Neural crest cell (in vitro differentiated cells): ENCODE results near the gene ZNF408. TPM values are rescaled to one million over a fixed set of nuclear protein-coding genes. Genes with fewer than 3 reads are reported as not detected.

Experiments
- DNase-seq: peaks from one replicate; pipeline ENCODE4 v3.0.0; 2021; ENCODE audit warnings: low read depth, mixed read lengths, low spot score
- H3K27ac Mint-ChIP-seq: one replicate; pipeline ENCODE4 v1.8.0; 2021; ENCODE audit warnings: mild to moderate bottlenecking, mixed read lengths; ENCODE audit not compliant: unreplicated experiment
- H3K27me3 Mint-ChIP-seq: 2 replicates; pipeline ENCODE4 v1.8.0; 2021; ENCODE audit warnings: low read depth, mild to moderate bottlenecking, mixed read lengths
- H3K36me3 Mint-ChIP-seq: 2 replicates; pipeline ENCODE4 v1.8.0; 2021; ENCODE audit warnings: low read depth, mild to moderate bottlenecking, mixed read lengths
- H3K4me1 Mint-ChIP-seq: 2 replicates; pipeline ENCODE4 v1.8.0; 2021; ENCODE audit warnings: mixed read lengths
- H3K4me3 Mint-ChIP-seq: one replicate; pipeline ENCODE4 v1.8.0; 2021; ENCODE audit warnings: mild to moderate bottlenecking, mixed read lengths
- H3K9me3 Mint-ChIP-seq: 2 replicates; pipeline ENCODE4 v1.8.0; 2021; ENCODE audit warnings: mixed read lengths
- CTCF ChIP-seq: fragments of 200-600 bp; sonication (generic); conservative IDR thresholded peaks from 2 replicates; pipeline ENCODE4 v1.5.0; 2021; ENCODE audit warnings: antibody characterized with exemption, mild to moderate bottlenecking
- total RNA-seq: library from RNA; stranded (reverse); gene quantifications from 2 replicates; pipeline ENCODE4 v1.2.1, GENCODE V29; 2021

The ZNF408 gene
- total RNA-seq, 1 donor from 2014 or later: 15.3 TPM

- H3K4me3 Mint-ChIP-seq: no peak overlapping the region
- no peaks in the 10 kb centered on the region for H3K36me3 Mint-ChIP-seq
- H3K4me1 Mint-ChIP-seq: no peaks in the 10 kb centered on the region
- no peaks in the 10 kb centered on the region for H3K9me3 Mint-ChIP-seq
- DNase-seq: no peak
- no peaks in the 10 kb centered on the region for H3K27me3 Mint-ChIP-seq
- TF ChIP-seq CTCF: no peak
- H3K27ac Mint-ChIP-seq: no peak overlapping the region
These were observed 20.6 kb upstream of the ZNF408 start for GRCh38 chr11:46680164-46680760.

GRCh38 chr11:46680815-46681214 lies 20.0 kb upstream of the ZNF408 start:
- DNase-seq: no peak
- no peak overlapping the region for H3K4me3 Mint-ChIP-seq
- H3K4me1 Mint-ChIP-seq: no peaks in the 10 kb centered on the region
- no peak overlapping the region for H3K27ac Mint-ChIP-seq
- TF ChIP-seq CTCF: no peak
- no peaks in the 10 kb centered on the region for H3K36me3 Mint-ChIP-seq
- H3K27me3 Mint-ChIP-seq: no peaks in the 10 kb centered on the region
- H3K9me3 Mint-ChIP-seq: no peaks in the 10 kb centered on the region

- H3K4me1 Mint-ChIP-seq: no peaks in the 10 kb centered on the region
- no peak overlapping the region for H3K27ac Mint-ChIP-seq
- TF ChIP-seq CTCF: no peak
- no peak overlapping the region for H3K4me3 Mint-ChIP-seq
- DNase-seq: no peak
- H3K9me3 Mint-ChIP-seq: no peaks in the 10 kb centered on the region
- H3K36me3 Mint-ChIP-seq: no peaks in the 10 kb centered on the region
- no peaks in the 10 kb centered on the region for H3K27me3 Mint-ChIP-seq
These were observed 19.0 kb upstream of the ZNF408 start for GRCh38 chr11:46681814-46682213.

DNA sequence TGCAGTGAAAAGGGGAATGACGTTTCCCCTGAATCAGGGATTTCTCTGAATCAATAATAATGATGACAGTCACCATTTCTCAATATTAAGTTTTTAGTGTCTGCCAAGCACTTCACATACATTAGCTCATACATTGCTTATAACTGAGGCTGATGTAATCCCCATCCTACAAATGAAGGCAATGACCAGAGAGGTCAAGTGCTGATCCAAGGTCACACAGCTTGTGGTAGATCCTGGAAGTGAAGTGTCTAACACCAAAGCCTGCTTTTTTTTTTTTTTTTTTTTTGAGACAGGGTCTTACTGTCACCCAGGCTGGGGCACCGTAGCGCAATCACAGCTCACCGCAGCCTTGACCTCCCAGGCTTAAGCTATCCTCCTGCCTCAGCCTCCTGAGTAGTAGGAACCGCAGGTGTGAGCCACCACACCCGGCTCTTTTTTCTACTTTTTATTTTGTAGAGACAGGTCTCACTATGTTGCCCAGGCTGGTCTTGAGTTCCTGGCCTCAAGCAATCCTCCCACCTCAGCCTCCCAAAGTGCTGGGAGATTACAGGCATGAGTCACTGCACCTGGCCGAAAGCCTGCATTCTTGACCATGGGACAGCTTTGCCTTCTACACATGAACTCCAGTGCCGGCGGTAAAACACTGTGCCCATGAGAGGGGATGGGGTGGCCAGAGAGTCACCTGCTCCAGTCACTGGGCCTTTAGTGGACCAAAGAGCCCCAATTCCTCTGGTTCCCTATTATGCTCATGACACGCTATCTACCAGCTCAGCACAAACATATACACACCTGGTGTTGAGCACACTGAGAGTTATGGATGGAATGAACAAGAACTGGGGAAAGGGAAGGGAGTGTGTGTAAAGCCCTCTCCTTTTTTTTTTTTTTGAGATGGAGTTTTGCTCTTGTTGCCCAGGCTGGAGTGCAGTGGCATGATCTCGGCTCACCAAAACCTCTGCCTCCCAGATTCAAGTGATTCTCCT lies 17.8 kb upstream of the ZNF408 start:
- Mint-ChIP-seq H3K27ac (no peak overlapping the region), H3K4me3 (no peak overlapping the region), H3K9me3 (no peaks in the 10 kb centered on the region), H3K4me1 (no peaks in the 10 kb centered on the region), H3K27me3 (no peaks in the 10 kb centered on the region), H3K36me3 (no peaks in the 10 kb centered on the region)
- no peak for TF ChIP-seq CTCF
- no peak for DNase-seq

DNA sequence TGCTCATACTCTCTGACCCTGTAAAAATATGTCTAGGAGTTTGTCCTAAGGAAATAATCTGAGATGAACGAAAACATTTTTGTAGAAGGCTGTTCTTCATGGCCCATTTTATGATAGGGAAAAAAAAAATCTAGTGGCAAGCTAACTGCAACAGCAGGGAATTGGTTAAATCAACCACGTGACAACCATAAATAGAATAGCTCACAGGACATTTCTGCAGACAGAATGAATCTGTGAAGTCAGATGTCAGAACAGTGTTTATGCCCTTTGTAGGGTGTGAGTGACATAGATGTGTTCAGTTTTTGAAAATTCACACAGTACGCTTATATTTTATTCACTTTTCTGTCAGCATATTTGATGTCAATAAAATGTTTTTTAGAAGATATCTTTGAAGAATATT lies 16.5 kb upstream of the ZNF408 start:
- no peaks in the 10 kb centered on the region for H3K36me3 Mint-ChIP-seq
- TF ChIP-seq CTCF: no peak
- no peak for DNase-seq
- no peak overlapping the region for H3K4me3 Mint-ChIP-seq
- H3K9me3 Mint-ChIP-seq: no peaks in the 10 kb centered on the region
- H3K27me3 Mint-ChIP-seq: no peaks in the 10 kb centered on the region
- H3K4me1 Mint-ChIP-seq: no peaks in the 10 kb centered on the region
- no peak overlapping the region for H3K27ac Mint-ChIP-seq
